ENCODE measurements around the gene ARL8A. TPM values are rescaled to one million over a fixed set of nuclear protein-coding genes. Genes with fewer than 3 reads are reported as not detected.
A peak's percentile ranks its signal among the peaks of the same experiment; 100 is the strongest.

The ARL8A gene
- total RNA-seq, 4 donors from 2014 or later = 34.9 to 57.5 (median 43.6) TPM

- no peak for ATAC-seq
- no peaks in the 10 kb centered on the region for H3K36me3 ChIP-seq
- 86% methylated on average over 1 of the region's 4 CpGs; no CpG with 5 or more reads in 1 of the 2 donors for WGBS, 2 donors (ENCODE audit: low coverage in 1 of 2)
- H3K9me3 ChIP-seq = no peaks in the 10 kb centered on the region
- no peaks in the 10 kb centered on the region for H3K4me1 ChIP-seq
- H3K27me3 ChIP-seq = no peaks in the 10 kb centered on the region
- H3K27ac ChIP-seq = peak overlapping the region in 1 of 4 donors; percentile 54
- TF ChIP-seq POLR2AphosphoS5 (IDR thresholded peaks at IDR 0.05) (no peak), POLR2A (IDR thresholded peaks at IDR 0.05) (no peak), EP300 (IDR thresholded peaks at IDR 0.05) (no peak), CTCF (IDR thresholded peaks at IDR 0.05) (no peak)
- no peak overlapping the region for H3K4me3 ChIP-seq
Observed at GRCh38 chr1:202162047-202162417, 17.5 kb upstream of the ARL8A start.

- Histone ChIP-seq H3K9me3 (no peaks in the 10 kb centered on the region), H3K4me3 (no peak overlapping the region), H3K27ac (peak overlapping the region in 1 of 4 donors; percentile 54), H3K4me1 (no peaks in the 10 kb centered on the region), H3K27me3 (no peaks in the 10 kb centered on the region), H3K36me3 (no peaks in the 10 kb centered on the region)
- 75 to 100% methylated on average over 4 to 12 of the region's 22 CpGs for WGBS, 2 donors (ENCODE audit: low coverage in 1 of 2)
- TF ChIP-seq CTCF (IDR thresholded peaks at IDR 0.05) = no peak
- no peak for TF ChIP-seq EP300 (IDR thresholded peaks at IDR 0.05)
- TF ChIP-seq POLR2AphosphoS5 (IDR thresholded peaks at IDR 0.05) = no peak
- no peak for TF ChIP-seq POLR2A (IDR thresholded peaks at IDR 0.05)
- ATAC-seq = no peak
Observed at GRCh38 chr1:202161151-202162046, 16.9 kb upstream of the ARL8A start.

GRCh38 chr1:202160377-202160940, 15.9 kb upstream of the ARL8A start, which contains the start of gene PTPN7:
TSS of gene PTPN7 (minus strand) at chr1:202160602. CDS start at chr1:202159402, 1,200 bp downstream.
- H3K36me3 ChIP-seq = no peaks in the 10 kb centered on the region
- H3K9me3 ChIP-seq = no peaks in the 10 kb centered on the region
- no peak for ATAC-seq
- TF ChIP-seq CTCF (IDR thresholded peaks at IDR 0.05) (no peak), POLR2A (IDR thresholded peaks at IDR 0.05) (no peak), EP300 (IDR thresholded peaks at IDR 0.05) (no peak), POLR2AphosphoS5 (IDR thresholded peaks at IDR 0.05) (no peak)
- no peaks in the 10 kb centered on the region for H3K4me1 ChIP-seq
- WGBS, 2 donors (ENCODE audit: low coverage in 1 of 2) = 50 to 70% methylated on average over 3 to 8 of the region's 17 CpGs
- peak within 1 kb of the TSS in 1 of 4 donors; percentile 54 for H3K27ac ChIP-seq
- peak within 1 kb of the TSS in 1 of 2 donors; percentile 27 for H3K4me3 ChIP-seq
- no peaks in the 10 kb centered on the region for H3K27me3 ChIP-seq

GRCh38 chr1:202159534-202160371, 15.2 kb upstream of the ARL8A start:
- TF ChIP-seq POLR2AphosphoS5 (IDR thresholded peaks at IDR 0.05) (no peak), CTCF (IDR thresholded peaks at IDR 0.05) (no peak), EP300 (IDR thresholded peaks at IDR 0.05) (no peak), POLR2A (IDR thresholded peaks at IDR 0.05) (no peak)
- peak overlapping the region in 1 of 2 donors; percentile 27 for H3K4me3 ChIP-seq
- H3K27me3 ChIP-seq = no peaks in the 10 kb centered on the region
- no peaks in the 10 kb centered on the region for H3K9me3 ChIP-seq
- WGBS, 2 donors (ENCODE audit: low coverage in 1 of 2) = 84 to 86% methylated on average over 5 to 9 of the region's 16 CpGs
- peak overlapping the region in 1 of 4 donors; percentile 54 for H3K27ac ChIP-seq
- no peaks in the 10 kb centered on the region for H3K36me3 ChIP-seq
- ATAC-seq = no peak
- H3K4me1 ChIP-seq = no peaks in the 10 kb centered on the region
